Measurements from ENCODE around the gene IL17RA. TPM values are rescaled to one million over a fixed set of nuclear protein-coding genes. Genes with fewer than 3 reads are reported as not detected.

Gene IL17RA
- total RNA-seq, 4 donors from 2014 or later, result 17.8 to 24.6 (median 20.0) TPM

GRCh38 chr22:17115236-17115635, 30.4 kb downstream of the IL17RA start:
- no peak for DNase-seq (ENCODE audit: low spot score in 2 of 2)

GRCh38 chr22:17115945-17116565, 31.3 kb downstream of the IL17RA start:
- TF ChIP-seq EP300 (IDR thresholded peaks at IDR 0.05) (no peak), CTCF (IDR thresholded peaks at IDR 0.05) (no peak), POLR2A (IDR thresholded peaks at IDR 0.05) (no peak)
- H3K9me3 ChIP-seq, result no peaks in the 10 kb centered on the region
- no peak overlapping the region for H3K4me3 ChIP-seq
- H3K36me3 ChIP-seq, result peaks cover 0 to 7% (median 0%) of the 10 kb centered on the region in 3 donors
- H3K27me3 ChIP-seq, result peaks cover 0 to 14% of the 10 kb centered on the region in 2 donors
- H3K4me1 ChIP-seq, result peaks cover 0 to 5% (median 1%) of the 10 kb centered on the region in 4 donors
- DNase-seq (ENCODE audit: low spot score in 2 of 2), result no peak
- WGBS, 2 donors, result 69 to 71% methylated on average over 5 of the region's 5 CpGs
- no peak overlapping the region for H3K27ac ChIP-seq

More at GRCh38 chr22:17115236-17115635, 30.4 kb downstream of the IL17RA start:
- Histone ChIP-seq H3K4me3 (no peak overlapping the region), H3K9me3 (no peaks in the 10 kb centered on the region), H3K27me3 (peaks cover 0 to 14% of the 10 kb centered on the region in 2 donors), H3K36me3 (peaks cover 0 to 15% (median 0%) of the 10 kb centered on the region in 3 donors), H3K4me1 (no peaks in the 10 kb centered on the region), H3K27ac (no peak overlapping the region)
- 26 to 36% methylated on average over 4 of the region's 4 CpGs for WGBS, 2 donors
- no peak for TF ChIP-seq POLR2A (IDR thresholded peaks at IDR 0.05)
- no peak for TF ChIP-seq EP300 (IDR thresholded peaks at IDR 0.05)
- no peak for TF ChIP-seq CTCF (IDR thresholded peaks at IDR 0.05)

- H3K27me3 ChIP-seq, result peaks cover 0 to 19% of the 10 kb centered on the region in 2 donors
- 44 to 47% methylated on average over 6 of the region's 6 CpGs for WGBS, 2 donors
- no peak overlapping the region for H3K27ac ChIP-seq
- H3K9me3 ChIP-seq, result no peaks in the 10 kb centered on the region
- DNase-seq (ENCODE audit: low spot score in 2 of 2), result no peak
- H3K36me3 ChIP-seq, result peaks cover 0 to under 1% (median 0%) of the 10 kb centered on the region in 3 donors
- H3K4me1 ChIP-seq, result peaks cover 0 to 12% (median 4%) of the 10 kb centered on the region in 4 donors
- no peak overlapping the region for H3K4me3 ChIP-seq
- no peak for TF ChIP-seq EP300 (IDR thresholded peaks at IDR 0.05)
- no peak for TF ChIP-seq POLR2A (IDR thresholded peaks at IDR 0.05)
- TF ChIP-seq CTCF (IDR thresholded peaks at IDR 0.05), result no peak
Observed at GRCh38 chr22:17116572-17117330, 32.0 kb downstream of the IL17RA start.

- Histone ChIP-seq H3K4me1 (peaks cover 0 to 14% (median 4%) of the 10 kb centered on the region in 4 donors), H3K27me3 (peaks cover 0 to 26% of the 10 kb centered on the region in 2 donors), H3K36me3 (no peaks in the 10 kb centered on the region), H3K4me3 (no peak overlapping the region), H3K27ac (no peak overlapping the region), H3K9me3 (no peaks in the 10 kb centered on the region)
- DNase-seq (ENCODE audit: low spot score in 2 of 2), result no peak
- TF ChIP-seq POLR2A (IDR thresholded peaks at IDR 0.05), result no peak
- no peak for TF ChIP-seq CTCF (IDR thresholded peaks at IDR 0.05)
- TF ChIP-seq EP300 (IDR thresholded peaks at IDR 0.05), result no peak
- WGBS, 2 donors, result 39 to 54% methylated on average over 3 of the region's 3 CpGs
Observed at GRCh38 chr22:17117400-17117799, 32.6 kb downstream of the IL17RA start.

GRCh38 chr22:17117890-17118289, 33.1 kb downstream of the IL17RA start:
- Histone ChIP-seq H3K27me3 (peaks cover 0 to 31% of the 10 kb centered on the region in 2 donors), H3K4me1 (peaks cover 0 to 14% (median 4%) of the 10 kb centered on the region in 4 donors), H3K4me3 (no peak overlapping the region), H3K9me3 (no peaks in the 10 kb centered on the region), H3K36me3 (no peaks in the 10 kb centered on the region), H3K27ac (no peak overlapping the region)
- WGBS, 2 donors, result 49 to 50% methylated on average over 4 of the region's 4 CpGs
- DNase-seq (ENCODE audit: low spot score in 2 of 2), result peak in 1 of 2 donors; percentile 9
- peak in 1 of 2 donors; percentile 17 for TF ChIP-seq EP300 (IDR thresholded peaks at IDR 0.05)
- TF ChIP-seq POLR2A (IDR thresholded peaks at IDR 0.05), result no peak
- TF ChIP-seq CTCF (IDR thresholded peaks at IDR 0.05), result no peak

Measured in tibial nerve (tissue), 4 donors.